Fibroblast of skin of abdomen (primary cell): ENCODE data around the gene PRKAR1B.

ENCODE experiments used
- DNase-seq: peaks from one replicate; pipeline ENCODE4 v3.0.0-alpha.2; 2013

PRKAR1B gene

GRCh38 chr7:569996-570800 lies 156.9 kb downstream of the PRKAR1B start:
- DNase-seq, result no peak

- no peak for DNase-seq
Observed at GRCh38 chr7:569071-569855, 157.8 kb downstream of the PRKAR1B start.

GRCh38 chr7:568031-568951 lies 158.8 kb downstream of the PRKAR1B start:
- DNase-seq, result peak; percentile 38

- no peak for DNase-seq
Observed at GRCh38 chr7:567305-567883, 159.7 kb downstream of the PRKAR1B start.

- DNase-seq, result no peak
Observed at GRCh38 chr7:566100-566499, 161.0 kb downstream of the PRKAR1B start.

- DNase-seq, result no peak
Observed at GRCh38 chr7:564176-564865, 162.8 kb downstream of the PRKAR1B start.

GRCh38 chr7:563629-564170 lies 163.4 kb downstream of the PRKAR1B start:
- DNase-seq, result no peak

GRCh38 chr7:562789-563628 lies 164.1 kb downstream of the PRKAR1B start:
- no peak for DNase-seq

- DNase-seq, result no peak
Observed at GRCh38 chr7:562374-562675, 164.8 kb downstream of the PRKAR1B start.

GRCh38 chr7:561631-562373 lies 165.3 kb downstream of the PRKAR1B start:
- no peak for DNase-seq

GRCh38 chr7:560966-561630 lies 166.0 kb downstream of the PRKAR1B start:
- DNase-seq, result no peak

- DNase-seq, result no peak
Observed at GRCh38 chr7:559396-559705, 167.7 kb downstream of the PRKAR1B start.

GRCh38 chr7:557558-557881 lies 169.6 kb downstream of the PRKAR1B start:
- no peak for DNase-seq

- no peak for DNase-seq
Observed at GRCh38 chr7:556837-557557, 170.1 kb downstream of the PRKAR1B start.

- DNase-seq, result no peak
Observed at GRCh38 chr7:556291-556826, 170.7 kb downstream of the PRKAR1B start.

GRCh38 chr7:555551-556160 lies 171.4 kb downstream of the PRKAR1B start:
- no peak for DNase-seq

- no peak for DNase-seq
Observed at GRCh38 chr7:553636-554111, 173.4 kb downstream of the PRKAR1B start.
